ENCODE measurements around the gene SLC4A7.

GRCh38 chr3:27511724-27512422, 27.7 kb upstream of the SLC4A7 start:
- TF ChIP-seq U2AF1 (optimal IDR thresholded peaks at IDR 0.05; ENCODE audit: low read depth, low read length) (no peak), ZZZ3 (IDR thresholded peaks at IDR 0.05) (no peak)
